K562 (cell line): ENCODE data around the gene PRSS53. TPM values are rescaled to one million over a fixed set of nuclear protein-coding genes. Genes with fewer than 3 reads are reported as not detected.

Experiments
- CLOCK ChIP-seq: fragments of 250-450 bp; sonication (Bioruptor Pico); IDR thresholded peaks from 2 replicates; pipeline ENCODE4 v1.4.0; 2020; ENCODE audit warnings: mild to moderate bottlenecking, moderate library complexity, borderline replicate concordance
- EZH2 ChIP-seq: IDR thresholded peaks from 2 replicates; pipeline ENCODE4 v1.6.1; 2012; ENCODE audit warnings: low read depth, mild to moderate bottlenecking, inconsistent platforms, low read length, borderline replicate concordance
- HDAC2 ChIP-seq: fragments of 450-650 bp; IDR thresholded peaks from 2 replicates; pipeline ENCODE4 v1.6.1; 2016; ENCODE audit warnings: mild to moderate bottlenecking
- HNRNPUL1 ChIP-seq: fragments of 200-400 bp; formaldehyde crosslinking; IDR thresholded peaks from 2 replicates; pipeline ENCODE4 v1.6.1; 2017; ENCODE audit warnings: low read length
- MITF ChIP-seq: IDR thresholded peaks from 2 replicates; pipeline ENCODE4 v1.6.1; 2014; ENCODE audit warnings: antibody characterized with exemption
- MYNN ChIP-seq, 2 experiments: sonication (generic); formaldehyde crosslinking in 1 of 2; IDR thresholded peaks; 2 replicates each; pipeline versions ENCODE4 v1.5.0 to v1.6.1; 2016 to 2020; ENCODE audit warnings: antibody characterized with exemption in 1 of 2, missing genetic modification reagents in 1 of 2
- NKRF ChIP-seq: fragments of 450-650 bp; IDR thresholded peaks from 2 replicates; pipeline ENCODE4 v1.6.1; 2016; ENCODE audit warnings: borderline replicate concordance
- POLR3G ChIP-seq: IDR thresholded peaks from 2 replicates; pipeline ENCODE4 v1.6.1; 2011; ENCODE audit not compliant: insufficient read length, insufficient replicate concordance; ENCODE audit errors: extremely low read depth
- SMAD4 ChIP-seq: fragments of 250-450 bp; sonication (Bioruptor Pico); conservative IDR thresholded peaks from 2 replicates; pipeline ENCODE4 v1.8.0; 2021; ENCODE audit warnings: inconsistent platforms, mild to moderate bottlenecking, moderate library complexity
- ZBTB11 ChIP-seq, 3 experiments: fragments of 200-800 bp in 1 of 3; fragments of 250-450 bp in 1 of 3; fragments of 450-650 bp in 1 of 3; sonication (Bioruptor Pico) in 1 of 3; sonication (Bioruptor generic) in 1 of 3; formaldehyde crosslinking in 1 of 3; IDR thresholded peaks; 2 replicates each; pipeline versions ENCODE4 v1.6.1 to v1.8.0; 2016 to 2022; ENCODE audit warnings: mild to moderate bottlenecking in 2 of 3, missing genetic modification characterization in 2 of 3, missing compliant biosample characterization in 1 of 3, moderate library complexity in 1 of 3
- ZNF184 ChIP-seq: sonication (generic); formaldehyde crosslinking; IDR thresholded peaks from 2 replicates; pipeline ENCODE4 v1.5.0; 2020; ENCODE audit warnings: missing genetic modification reagents
- polyA plus RNA-seq, 8 experiments: library from polyadenylated mRNA; depleted of rRNA in 4 of 8; stranded (reverse) in 5 of 8; unstranded in 3 of 8; fragments of >200 nt; fragmentation: Nextera tagmentation in 2 of 8; fragmentation: Illumina TruSeq in 1 of 8; extraction: Ambion mirVana in 2 of 8; extraction: Trizol in 1 of 8; gene quantifications; 2 replicates each; pipeline versions ENCODE4 v1.2.1 to v1.2.3, GENCODE V29; 2011 to 2014; ENCODE audit warnings: inconsistent platforms in 1 of 8, missing spikeins in 1 of 8
- total RNA-seq, 7 experiments: library from RNA; depleted of rRNA in 6 of 7; stranded (reverse); fragments of >200 nt in 6 of 7; fragmentation: Illumina TruSeq in 2 of 7; extraction: Trizol in 2 of 7; gene quantifications; 2 replicates each; pipeline versions ENCODE4 v1.2.1 to v1.2.3, GENCODE V29; 2011 to 2021; ENCODE audit warnings: low replicate concordance in 1 of 7

Gene PRSS53
- total and polyA plus RNA-seq, 9 of the 15 experiments (the other 6 are each of a cell fraction or from before 2014, with no cell fraction given), result 0.40 to 1.9 (median 0.78) TPM; not detected in 2

GRCh38 chr16:31135535-31136286, 47.0 kb upstream of the PRSS53 start, which contains the start of gene PRSS8 (continued):
- TF ChIP-seq ZBTB11 (CRISPR knock-in tag; IDR thresholded peaks at IDR 0.05), result no peak
- no peak for TF ChIP-seq MYNN (IDR thresholded peaks at IDR 0.05)
- TF ChIP-seq MYNN (CRISPR knock-in tag; IDR thresholded peaks at IDR 0.05), result no peak
- no peak for TF ChIP-seq CLOCK (CRISPR knock-in tag)
- TF ChIP-seq MITF, result no peak
- TF ChIP-seq HDAC2, result peak; percentile 46; the same call in 1 of the 2 replicates
- peak; percentile 76; the same call in 1 of the 2 replicates for TF ChIP-seq NKRF
- TF ChIP-seq POLR3G, result no peak
- no peak for TF ChIP-seq EZH2
- TF ChIP-seq HNRNPUL1, result no peak
- TF ChIP-seq SMAD4 (CRISPR knock-in tag), result no peak
- TF ChIP-seq ZNF184 (CRISPR knock-in tag), result no peak
